Neuron (in vitro differentiated cells): Measurements from ENCODE around the gene FOXA2.

Source experiments
- H2AFZ ChIP-seq: one replicate; pipeline ENCODE4 v1.6.1; 2013; ENCODE audit warnings: low read depth, mild to moderate bottlenecking, inconsistent platforms, low read length, moderate library complexity
- H3K27me3 ChIP-seq: one replicate; pipeline ENCODE4 v1.6.1; 2013; ENCODE audit warnings: low read length; ENCODE audit not compliant: insufficient read depth
- H3K36me3 ChIP-seq: one replicate; pipeline ENCODE4 v1.6.1; 2013; ENCODE audit warnings: low read length; ENCODE audit not compliant: insufficient read depth
- H3K4me1 ChIP-seq: one replicate; pipeline ENCODE4 v1.6.1; 2013; ENCODE audit warnings: low read length; ENCODE audit not compliant: insufficient read depth
- H3K4me3 ChIP-seq: 2 replicates; pipeline ENCODE4 v1.5.1; 2013; ENCODE audit warnings: mild to moderate bottlenecking, low read length, moderate library complexity
- H3K9me3 ChIP-seq: one replicate; pipeline ENCODE4 v1.6.1; 2013; ENCODE audit warnings: low read length

The FOXA2 gene

GRCh38 chr20:22533823-22534751, 50.3 kb downstream of the FOXA2 start:
- H3K36me3 ChIP-seq = no peaks in the 10 kb centered on the region

GRCh38 chr20:22532598-22532997, 51.8 kb downstream of the FOXA2 start:
- H3K27me3 ChIP-seq = no peaks in the 10 kb centered on the region

More at GRCh38 chr20:22533823-22534751, 50.3 kb downstream of the FOXA2 start:
- Histone ChIP-seq H3K4me1 (no peaks in the 10 kb centered on the region), H3K9me3 (no peaks in the 10 kb centered on the region), H3K4me3 (no peak overlapping the region), H2AFZ (no peak overlapping the region), H3K27me3 (no peaks in the 10 kb centered on the region)

GRCh38 chr20:22531756-22532155, 52.6 kb downstream of the FOXA2 start:
- Histone ChIP-seq H2AFZ (no peak overlapping the region), H3K27me3 (no peaks in the 10 kb centered on the region), H3K9me3 (no peaks in the 10 kb centered on the region), H3K4me3 (no peak overlapping the region), H3K4me1 (no peaks in the 10 kb centered on the region), H3K36me3 (no peaks in the 10 kb centered on the region)

More at GRCh38 chr20:22532598-22532997, 51.8 kb downstream of the FOXA2 start:
- Histone ChIP-seq H3K9me3 (no peaks in the 10 kb centered on the region), H3K36me3 (no peaks in the 10 kb centered on the region), H2AFZ (no peak overlapping the region), H3K4me1 (no peaks in the 10 kb centered on the region), H3K4me3 (no peak overlapping the region)

GRCh38 chr20:22531056-22531615, 53.2 kb downstream of the FOXA2 start:
- no peak overlapping the region for H3K4me3 ChIP-seq
- H3K4me1 ChIP-seq = no peaks in the 10 kb centered on the region
- no peaks in the 10 kb centered on the region for H3K27me3 ChIP-seq
- H3K9me3 ChIP-seq = no peaks in the 10 kb centered on the region
- H3K36me3 ChIP-seq = no peaks in the 10 kb centered on the region
- no peak overlapping the region for H2AFZ ChIP-seq
